ENCODE results near the gene PABPN1. TPM values are rescaled to one million over a fixed set of nuclear protein-coding genes. Genes with fewer than 3 reads are reported as not detected.

The PABPN1 gene
- total and polyA plus RNA-seq, 9 of the 15 experiments (the other 6 are each of a cell fraction or from before 2014, with no cell fraction given) = 32.6 to 388 (median 178) TPM

GRCh38 chr14:23286020-23286901 is 35.0 kb upstream of the PABPN1 start, which contains the start of gene HOMEZ (continued):
- peak; percentile 47 for TF ChIP-seq REST (IDR thresholded peaks at IDR 0.05; ENCODE audit: borderline replicate concordance)
- no peak for TF ChIP-seq REST (CRISPR knock-in tag; IDR thresholded peaks at IDR 0.05; ENCODE audit: low read depth)
- peak; percentile 90 for TF ChIP-seq SP1 (CRISPR knock-in tag; IDR thresholded peaks at IDR 0.05)
- no peak for TF ChIP-seq FOXK2 (conservative IDR thresholded peaks at IDR 0.05 in 1 of 2, IDR thresholded peaks at IDR 0.05 in 1 of 2; ENCODE audit: low read depth in 2 of 2)
- no peak for TF ChIP-seq SFPQ (IDR thresholded peaks at IDR 0.05; ENCODE audit: low read depth, low read length)
- no peak for TF ChIP-seq MAFK (IDR thresholded peaks at IDR 0.05; ENCODE audit: low read length)
- TF ChIP-seq KLF6 (CRISPR knock-in tag; IDR thresholded peaks at IDR 0.05; ENCODE audit: borderline replicate concordance) = no peak
- TF ChIP-seq TCF15 (CRISPR knock-in tag; IDR thresholded peaks at IDR 0.05) = no peak
- no peak; the same call in 1 of the 2 replicates for TF ChIP-seq MYNN (IDR thresholded peaks at IDR 0.05)
- no peak for TF ChIP-seq MYNN (CRISPR knock-in tag; IDR thresholded peaks at IDR 0.05)
- TF ChIP-seq ZNF445 (CRISPR knock-in tag; IDR thresholded peaks at IDR 0.05; ENCODE audit: low read depth) = no peak
- no peak for TF ChIP-seq MCM5 (IDR thresholded peaks at IDR 0.05; ENCODE audit: low read depth)
- no peak for TF ChIP-seq HES1 (IDR thresholded peaks at IDR 0.05; ENCODE audit: low read depth)
- TF ChIP-seq STAT5A (IDR thresholded peaks at IDR 0.05; ENCODE audit: borderline replicate concordance, low read length) = no peak

All from K562 (cell line).